Measurements from ENCODE around the gene MAMDC4. TPM values are rescaled to one million over a fixed set of nuclear protein-coding genes. Genes with fewer than 3 reads are reported as not detected.
A peak's percentile ranks its signal among the peaks of the same experiment; 100 is the strongest.

Gene MAMDC4
- total RNA-seq (2021; fragmentation: NEBNext Ultra II Directional; extraction: Animal tissue kit (Norgen Biotek cat#: 25700)) (4.5 TPM in 2 replicates), polyA plus RNA-seq (2011; rRNA removed) (3.1 and 6.6 TPM in 2 replicates), polyA minus RNA-seq (2011; rRNA and poly(A)+ RNA removed) (0.51 and 0.69 TPM in 2 replicates)
- polyA plus RNA-seq (2011; cell fraction: cytosol; rRNA removed): 3.9 TPM
- 56.5 TPM for polyA plus RNA-seq (2011; cell fraction: nucleus; rRNA removed)
- 2.7 to 5.8 TPM (median 5.6 TPM) in 4 replicates for polyA plus RNA-seq (2012, experiment 1 of 2)
- polyA plus RNA-seq (2012, experiment 2 of 2): 2.0 TPM
- 1.5 TPM for polyA plus RNA-seq (2013, experiment 1 of 2)
- polyA plus RNA-seq (2013, experiment 2 of 2): 1.3 TPM
- 1.4 TPM for polyA minus RNA-seq (2011; cell fraction: cytosol; rRNA and poly(A)+ RNA removed)
- polyA minus RNA-seq (2011; cell fraction: nucleus; rRNA and poly(A)+ RNA removed): 8.0 TPM
- long read RNA-seq, experiment 1, partial matches to known transcripts: 2 of 2 reads
- long read RNA-seq, experiment 1, other reads (novel, unspliced or antisense): 0 of 2 reads
- long read RNA-seq, experiment 2: 0 reads

- no peak within 1 kb of the TSS for H2BK120ac ChIP-seq (replicated peaks; ENCODE audit: low read depth, low read length)
- H3K18ac ChIP-seq (ENCODE audit: extremely low read depth, low read length): no peak within 1 kb of the TSS
- no peak within 1 kb of the TSS for H2AK5ac ChIP-seq (ENCODE audit: low read depth, low read length)
- POLR2A ChIA-PET (ENCODE audit: partially characterized antibody): interaction anchor here (0.7 to 16.2 kb wide), 8 partner anchors 9 to 86 kb away, joined by 3 to 248 read pairs (median 4); partner anchors contain the start of genes AJM1, EDF1 and TRAF2
- H3K9me3 ChIP-seq (ENCODE audit: insufficient read depth in 2 of 2, low read depth in 1 of 2, low read length in 1 of 2): no peaks in the 10 kb centered on the region
- H3K4ac ChIP-seq (replicated peaks; ENCODE audit: insufficient read length, low read depth, low read length): no peak within 1 kb of the TSS
- H4K8ac ChIP-seq (ENCODE audit: extremely low read depth, insufficient read depth, low read length): 0 out of 2 replicates have a peak within 1 kb of the TSS, but pooled peaks have one; percentile 74
- no peak within 1 kb of the TSS for H2AFZ ChIP-seq (ENCODE audit: low read length)
- no peak within 1 kb of the TSS for H3K27ac ChIP-seq (ENCODE audit: low read depth, low read length)
- no peak within 1 kb of the TSS for H3K14ac ChIP-seq (ENCODE audit: insufficient read length)
- no peak within 1 kb of the TSS for H3K4me3 ChIP-seq (ENCODE audit: extremely low read depth in 1 of 4, insufficient read depth in 2 of 4, low read depth in 3 of 4, low read length in 4 of 4)
- DNase-seq (ENCODE audit: low read depth in 1 of 2, low spot score in 2 of 2): peak in 1 of 2 experiments; percentile 47
- H2BK15ac ChIP-seq (ENCODE audit: low read length): no peak within 1 kb of the TSS
- 91% methylated on average over 23 of the region's 23 CpGs; no CpG with 5 or more reads in 1 of the 2 experiments for WGBS, 2 experiments (ENCODE audit: extremely low coverage in 1 of 2, insufficient coverage in 1 of 2, insufficient read length in 1 of 2, insufficient replicate concordance in 2 of 2, low coverage in 1 of 2, low lambda C conversion rate in 2 of 2, missing lambda C conversion rate in 1 of 2)
- H3K23me2 ChIP-seq (ENCODE audit: low read depth, low read length): peaks cover 11% of the 10 kb centered on the region
- peaks cover 7 to 12% of the 10 kb centered on the region in 2 experiments for H4K20me1 ChIP-seq (replicated peaks in 1 of 2; ENCODE audit: control insufficient read depth in 1 of 2, insufficient read depth in 2 of 2, low read length in 2 of 2)
- no peak within 1 kb of the TSS for H2BK20ac ChIP-seq (ENCODE audit: low read length)
- H3K4me2 ChIP-seq (ENCODE audit: insufficient read depth in 1 of 2, low read depth in 2 of 2, low read length in 2 of 2): no peak within 1 kb of the TSS
- H2BK12ac ChIP-seq (ENCODE audit: low read depth, low read length): no peak within 1 kb of the TSS
- H3K4me1 ChIP-seq (replicated peaks in 1 of 4; ENCODE audit: control insufficient read depth in 3 of 4, insufficient read depth in 4 of 4, low read length in 3 of 4): peaks cover 0 to 10% (median 3%) of the 10 kb centered on the region in 4 experiments; a peak in 5 of 7 replicates
- CTCF ChIA-PET (ENCODE audit: partially characterized antibody): interaction anchor here (0.6 to 1.8 kb wide), 3 partner anchors 9 to 183 kb away, joined by 3 to 6 read pairs (median 3); partner anchors contain the start of genes AJM1 and C8G
- peak within 1 kb of the TSS; percentile 9 for H4K91ac ChIP-seq (replicated peaks; ENCODE audit: insufficient read length, low read length)
- no peaks in the 10 kb centered on the region for H3K27me3 ChIP-seq (replicated peaks in 1 of 4; ENCODE audit: control insufficient read depth in 3 of 4, extremely low read depth in 1 of 4, insufficient read depth in 3 of 4, low read length in 3 of 4)
- H3K79me1 ChIP-seq (ENCODE audit: low read depth, low read length): no peaks in the 10 kb centered on the region; the same call in 1 of the 2 replicates
- H2BK5ac ChIP-seq (ENCODE audit: low read depth, low read length): no peak within 1 kb of the TSS
- peaks cover 0 to 7% (median 3%) of the 10 kb centered on the region in 4 experiments; a peak in 5 of 8 replicates for H3K36me3 ChIP-seq (ENCODE audit: control insufficient read depth in 2 of 4, insufficient read depth in 4 of 4, low read length in 3 of 4)
- no peak within 1 kb of the TSS for H4K5ac ChIP-seq (ENCODE audit: insufficient read length, low read depth, low read length)
- no peaks in the 10 kb centered on the region for H3K79me2 ChIP-seq (ENCODE audit: control insufficient read depth in 1 of 2, insufficient read depth in 2 of 2, low read length in 2 of 2)
- no peak for TF ChIP-seq BRCA1 (IDR thresholded peaks at IDR 0.05; ENCODE audit: low read depth, low read length)
- no peak for TF ChIP-seq POU5F1 (IDR thresholded peaks at IDR 0.05; ENCODE audit: low read depth, low read length)
- 0 out of 2 replicates have a peak, but pooled peaks have one; percentile 45 for TF ChIP-seq POLR2AphosphoS5 (IDR thresholded peaks at IDR 0.05; ENCODE audit: low read depth, low read length)
- TF ChIP-seq ATF3 (IDR thresholded peaks at IDR 0.05; ENCODE audit: insufficient read depth, low read depth, low read length): no peak
- no peak for TF ChIP-seq MAFK (IDR thresholded peaks at IDR 0.05; ENCODE audit: low read depth, low read length)
- no peak for TF ChIP-seq ASH2L (IDR thresholded peaks at IDR 0.05; ENCODE audit: low read length)
- no peak within 1 kb of the TSS for H3K23ac ChIP-seq (ENCODE audit: insufficient read length)
- no peak within 1 kb of the TSS for H3K56ac ChIP-seq (replicated peaks; ENCODE audit: insufficient read length, low read depth, low read length)
- FAIRE-seq: no peak
- no peak within 1 kb of the TSS for H3K9ac ChIP-seq (replicated peaks in 1 of 4; ENCODE audit: extremely low read depth in 1 of 4, low read depth in 3 of 4, low read length in 3 of 4)
These were observed at the start of gene MAMDC4 for GRCh38 chr9:136851941-136852663. Gene MAMDC4 (plus strand): TSS chr9:136852346. CDS start chr9:136852417, 71 bp downstream.

All from H1 (cell line).